ENCODE results near the gene RAPGEF1.

Gene RAPGEF1

DNA sequence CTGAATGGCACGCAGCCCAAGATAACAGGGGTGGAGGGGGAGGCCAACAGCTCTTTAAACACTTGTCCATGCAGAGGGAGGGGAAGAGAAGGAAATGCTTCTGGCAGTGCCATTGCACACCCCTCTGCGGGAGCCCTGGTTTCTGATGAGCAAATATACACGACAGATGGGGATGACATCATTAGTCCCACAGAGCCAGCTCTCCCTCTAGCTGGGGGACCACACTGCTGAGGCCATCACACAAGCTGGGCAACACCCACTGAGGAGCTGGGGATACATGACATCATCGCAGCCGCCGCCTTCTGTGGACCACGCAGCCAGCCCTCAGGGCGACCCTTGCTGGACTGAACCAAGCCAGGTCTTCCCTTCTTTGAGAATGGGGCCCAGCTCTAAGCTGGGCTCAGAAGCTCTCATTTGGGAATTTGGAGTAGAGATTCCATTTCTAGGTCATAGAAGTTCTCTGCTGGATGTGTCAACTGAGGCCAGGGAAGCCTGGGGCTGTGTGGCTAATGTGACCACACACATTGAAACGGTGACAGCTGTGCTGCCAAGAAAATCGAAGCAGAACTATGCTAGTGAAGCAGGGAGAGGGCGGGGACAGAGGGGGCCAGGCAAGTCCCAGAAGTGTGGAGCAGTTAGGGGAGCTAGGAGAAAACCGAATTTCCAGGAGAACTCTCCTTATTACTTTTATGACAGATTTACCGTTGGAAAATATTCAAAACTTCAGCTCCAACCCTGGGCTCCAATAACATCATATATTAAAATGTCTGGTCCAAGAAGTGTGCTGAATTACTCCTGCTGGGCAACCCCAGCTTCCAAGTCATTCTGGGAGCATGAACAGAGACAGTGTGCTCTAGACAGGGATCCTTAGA, 115.0 kb downstream of the RAPGEF1 start:
- no peak for ATAC-seq (ENCODE audit: low read depth)
- H3K9me3 ChIP-seq (ENCODE audit: severe bottlenecking): no peaks in the 10 kb centered on the region
- H3K4me3 ChIP-seq (ENCODE audit: severe bottlenecking): no peak overlapping the region
- H3K36me3 ChIP-seq (ENCODE audit: low read depth): peaks cover 10% of the 10 kb centered on the region
- no peaks in the 10 kb centered on the region for H3K27me3 ChIP-seq (ENCODE audit: insufficient read depth, poor library complexity, severe bottlenecking)
- H3K27ac ChIP-seq (ENCODE audit: poor library complexity, severe bottlenecking): no peak overlapping the region
- no peaks in the 10 kb centered on the region for H3K4me1 ChIP-seq (ENCODE audit: insufficient read depth, poor library complexity, severe bottlenecking)
- DNase-seq (ENCODE audit: low spot score): no peak
- no peak for TF ChIP-seq CTCF (IDR thresholded peaks at IDR 0.05; ENCODE audit: poor library complexity, severe bottlenecking)

- Histone ChIP-seq H3K27me3 (ENCODE audit: insufficient read depth, poor library complexity, severe bottlenecking) (no peaks in the 10 kb centered on the region), H3K4me1 (ENCODE audit: insufficient read depth, poor library complexity, severe bottlenecking) (no peaks in the 10 kb centered on the region), H3K9me3 (ENCODE audit: severe bottlenecking) (no peaks in the 10 kb centered on the region), H3K36me3 (ENCODE audit: low read depth) (peaks cover 21% of the 10 kb centered on the region), H3K27ac (ENCODE audit: poor library complexity, severe bottlenecking) (no peak overlapping the region), H3K4me3 (ENCODE audit: severe bottlenecking) (no peak overlapping the region)
- ATAC-seq (ENCODE audit: low read depth) (no peak), DNase-seq (ENCODE audit: low spot score) (no peak)
- TF ChIP-seq CTCF (IDR thresholded peaks at IDR 0.05; ENCODE audit: poor library complexity, severe bottlenecking): no peak
Observed at GRCh38 chr9:131623655-131624330, 116.1 kb downstream of the RAPGEF1 start.

- no peak overlapping the region for H3K27ac ChIP-seq (ENCODE audit: poor library complexity, severe bottlenecking)
- ATAC-seq (ENCODE audit: low read depth): no peak
- H3K4me1 ChIP-seq (ENCODE audit: insufficient read depth, poor library complexity, severe bottlenecking): no peaks in the 10 kb centered on the region
Observed at GRCh38 chr9:131622523-131622922, 117.4 kb downstream of the RAPGEF1 start.

GRCh38 chr9:131621551-131622358, 118.1 kb downstream of the RAPGEF1 start:
- DNase-seq (ENCODE audit: low spot score) (no peak), ATAC-seq (ENCODE audit: low read depth) (no peak)
- Histone ChIP-seq H3K4me1 (ENCODE audit: insufficient read depth, poor library complexity, severe bottlenecking) (no peaks in the 10 kb centered on the region), H3K27me3 (ENCODE audit: insufficient read depth, poor library complexity, severe bottlenecking) (no peaks in the 10 kb centered on the region), H3K27ac (ENCODE audit: poor library complexity, severe bottlenecking) (no peak overlapping the region), H3K4me3 (ENCODE audit: severe bottlenecking) (no peak overlapping the region), H3K36me3 (ENCODE audit: low read depth) (peaks cover 24% of the 10 kb centered on the region), H3K9me3 (ENCODE audit: severe bottlenecking) (no peaks in the 10 kb centered on the region)
- TF ChIP-seq CTCF (IDR thresholded peaks at IDR 0.05; ENCODE audit: poor library complexity, severe bottlenecking): no peak

More at GRCh38 chr9:131622523-131622922, 117.4 kb downstream of the RAPGEF1 start:
- TF ChIP-seq CTCF (IDR thresholded peaks at IDR 0.05; ENCODE audit: poor library complexity, severe bottlenecking): no peak
- no peaks in the 10 kb centered on the region for H3K9me3 ChIP-seq (ENCODE audit: severe bottlenecking)
- no peak for DNase-seq (ENCODE audit: low spot score)
- no peak overlapping the region for H3K4me3 ChIP-seq (ENCODE audit: severe bottlenecking)
- H3K36me3 ChIP-seq (ENCODE audit: low read depth): peaks cover 24% of the 10 kb centered on the region
- no peaks in the 10 kb centered on the region for H3K27me3 ChIP-seq (ENCODE audit: insufficient read depth, poor library complexity, severe bottlenecking)

Data from RWPE2 (cell line).